B cell (primary cell): ENCODE measurements around the gene ASTN1.

Experiments used
- CTCF ChIP-seq: fragments of 200-600 bp; IDR thresholded peaks from one replicate; pipeline ENCODE4 v1.8.0; 2022; ENCODE audit warnings: antibody characterized with exemption, mild to moderate bottlenecking
- EZH2 ChIP-seq: IDR thresholded peaks from 2 replicates; pipeline ENCODE4 v1.6.1; 2012; ENCODE audit warnings: borderline replicate concordance, low read depth, mild to moderate bottlenecking, moderate library complexity, low read length; ENCODE audit not compliant: insufficient read depth, poor library complexity, severe bottlenecking

GRCh38 chr1:176893625-176894352, 270.7 kb downstream of the ASTN1 start:
- TF ChIP-seq CTCF, result no peak
- no peak for TF ChIP-seq EZH2
